ENCODE data around the gene ATP2C1.
A peak's percentile ranks its signal among the peaks of the same experiment; 100 is the strongest.

ATP2C1 gene

DNA sequence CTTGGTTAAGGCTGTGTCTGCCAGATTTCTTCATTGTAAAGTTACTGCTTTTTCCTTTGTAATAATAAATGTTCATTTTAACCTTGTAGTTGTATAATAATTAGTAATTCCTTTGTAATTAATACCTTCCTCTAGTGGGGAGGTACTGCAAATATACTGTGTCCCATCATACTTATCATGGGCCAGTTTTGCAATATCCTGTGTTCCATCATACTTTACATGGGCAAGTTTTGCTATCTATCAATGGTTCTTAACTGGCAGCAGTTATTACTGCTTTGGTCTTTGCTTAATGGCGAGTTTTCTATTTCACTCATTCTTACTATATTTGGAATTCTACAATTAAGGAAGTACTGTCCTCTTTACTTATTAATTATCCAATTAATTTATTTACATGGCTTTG, 10.6 kb downstream of the ATP2C1 start:
- no peak for DNase-seq (ENCODE audit: low read depth)
- TF ChIP-seq, protein P1, sequence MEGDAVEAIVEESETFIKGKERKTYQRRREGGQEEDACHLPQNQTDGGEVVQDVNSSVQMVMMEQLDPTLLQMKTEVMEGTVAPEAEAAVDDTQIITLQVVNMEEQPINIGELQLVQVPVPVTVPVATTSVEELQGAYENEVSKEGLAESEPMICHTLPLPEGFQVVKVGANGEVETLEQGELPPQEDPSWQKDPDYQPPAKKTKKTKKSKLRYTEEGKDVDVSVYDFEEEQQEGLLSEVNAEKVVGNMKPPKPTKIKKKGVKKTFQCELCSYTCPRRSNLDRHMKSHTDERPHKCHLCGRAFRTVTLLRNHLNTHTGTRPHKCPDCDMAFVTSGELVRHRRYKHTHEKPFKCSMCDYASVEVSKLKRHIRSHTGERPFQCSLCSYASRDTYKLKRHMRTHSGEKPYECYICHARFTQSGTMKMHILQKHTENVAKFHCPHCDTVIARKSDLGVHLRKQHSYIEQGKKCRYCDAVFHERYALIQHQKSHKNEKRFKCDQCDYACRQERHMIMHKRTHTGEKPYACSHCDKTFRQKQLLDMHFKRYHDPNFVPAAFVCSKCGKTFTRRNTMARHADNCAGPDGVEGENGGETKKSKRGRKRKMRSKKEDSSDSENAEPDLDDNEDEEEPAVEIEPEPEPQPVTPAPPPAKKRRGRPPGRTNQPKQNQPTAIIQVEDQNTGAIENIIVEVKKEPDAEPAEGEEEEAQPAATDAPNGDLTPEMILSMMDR (IDR thresholded peaks at IDR 0.05; ENCODE audit: control insufficient read depth, extremely low read depth, insufficient read depth): no peak
- H3K4me3 ChIP-seq (ENCODE audit: low read depth, low read length): no peak overlapping the region

DNA sequence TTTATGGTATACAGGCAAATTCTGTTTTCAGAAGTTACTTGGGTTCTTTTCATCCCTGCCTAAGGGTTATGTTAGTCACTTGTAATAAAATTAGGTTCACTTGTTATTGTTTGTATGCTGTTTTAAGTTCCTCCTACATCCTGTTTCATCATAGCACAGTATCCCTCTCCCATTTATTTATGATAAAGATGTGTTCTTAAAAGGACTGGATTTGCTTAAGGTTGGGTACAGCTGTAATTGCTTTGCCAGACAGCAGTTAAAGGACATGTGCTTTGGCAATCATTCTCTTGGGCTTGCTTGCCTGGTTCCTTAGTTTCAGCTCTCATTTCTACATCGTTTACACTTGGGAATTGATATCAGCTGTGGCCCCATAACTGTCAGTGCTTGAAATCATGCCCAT, 11.7 kb downstream of the ATP2C1 start:
- TF ChIP-seq, protein P1 (IDR thresholded peaks at IDR 0.05; ENCODE audit: control insufficient read depth, extremely low read depth, insufficient read depth): no peak
- DNase-seq (ENCODE audit: low read depth): peak; percentile 73
- peak overlapping the region; percentile 14; the same call in 1 of the 2 replicates for H3K4me3 ChIP-seq (ENCODE audit: low read depth, low read length)

GRCh38 chr3:130906374-130906995, 12.6 kb downstream of the ATP2C1 start:
- DNase-seq (ENCODE audit: low read depth): peak; percentile 37
- TF ChIP-seq, protein P1 (IDR thresholded peaks at IDR 0.05; ENCODE audit: control insufficient read depth, extremely low read depth, insufficient read depth): no peak
- H3K4me3 ChIP-seq (ENCODE audit: low read depth, low read length): no peak overlapping the region

DNA sequence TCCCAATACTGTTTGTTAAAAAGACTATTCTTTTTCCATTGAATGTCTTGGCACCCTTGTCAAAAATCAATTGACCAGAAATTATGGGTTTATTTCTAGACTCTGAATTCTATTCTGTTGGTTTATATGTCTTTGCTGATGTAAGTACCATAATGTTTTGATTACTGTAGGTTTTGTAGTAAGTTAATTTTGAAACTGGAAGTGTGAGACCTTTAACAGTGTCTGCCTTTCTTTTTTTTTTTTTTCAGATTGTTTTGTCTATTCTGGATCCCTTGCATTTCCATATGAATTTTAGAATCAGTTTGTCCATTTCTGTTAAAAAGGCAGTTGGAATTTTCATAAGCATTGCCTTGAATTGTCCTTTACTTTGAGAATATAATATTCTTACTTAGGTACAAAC, 13.6 kb downstream of the ATP2C1 start:
- H3K4me3 ChIP-seq (ENCODE audit: low read depth, low read length): no peak overlapping the region
- TF ChIP-seq, protein P1 (IDR thresholded peaks at IDR 0.05; ENCODE audit: control insufficient read depth, extremely low read depth, insufficient read depth): no peak
- no peak for DNase-seq (ENCODE audit: low read depth)

- TF ChIP-seq, protein P1 (IDR thresholded peaks at IDR 0.05; ENCODE audit: control insufficient read depth, extremely low read depth, insufficient read depth): no peak
- no peak for DNase-seq (ENCODE audit: low read depth)
Measured at GRCh38 chr3:130907966-130908365, 14.1 kb downstream of the ATP2C1 start.

GRCh38 chr3:130915567-130916292, 21.8 kb downstream of the ATP2C1 start:
- DNase-seq (ENCODE audit: low read depth): no peak

More at GRCh38 chr3:130907966-130908365, 14.1 kb downstream of the ATP2C1 start:
- no peak overlapping the region for H3K4me3 ChIP-seq (ENCODE audit: low read depth, low read length)

More at GRCh38 chr3:130915567-130916292, 21.8 kb downstream of the ATP2C1 start:
- TF ChIP-seq, protein P1 (IDR thresholded peaks at IDR 0.05; ENCODE audit: control insufficient read depth, extremely low read depth, insufficient read depth): no peak
- H3K4me3 ChIP-seq (ENCODE audit: low read depth, low read length): no peak overlapping the region

All from LNCaP clone FGC (cell line).